ENCODE results near the gene FHOD3. TPM values are rescaled to one million over a fixed set of nuclear protein-coding genes. Genes with fewer than 3 reads are reported as not detected.

FHOD3 gene
- total RNA-seq, 1 experiment from 2014 or later = 10.6 TPM

GRCh38 chr18:36711813-36712444 lies 414.4 kb downstream of the FHOD3 start:
- TF ChIP-seq EZH2 (IDR thresholded peaks at IDR 0.05; ENCODE audit: low read depth) (no peak), CTCF (conservative IDR thresholded peaks at IDR 0.05) (no peak)
- ChIA-PET POLR2A (ENCODE audit: unreplicated experiment) (interaction anchor here (0.5 kb wide), 1 partner anchor 41 kb away, joined by 5 read pairs; no protein-coding TSS in a partner anchor), CTCF (no interaction called here)
- Histone ChIP-seq H3K79me2 (ENCODE audit: low read depth) (no peaks in the 10 kb centered on the region), H3F3A (ENCODE audit: insufficient read depth, low read depth) (no peaks in the 10 kb centered on the region), H3K27ac (no peak overlapping the region), H3K4me2 (no peak overlapping the region), H3K4me3 (no peak overlapping the region), H3K9me2 (ENCODE audit: insufficient read depth) (no peaks in the 10 kb centered on the region), H4K20me1 (ENCODE audit: insufficient read depth) (no peaks in the 10 kb centered on the region), H3K27me3 (ENCODE audit: insufficient read depth, low read depth) (no peaks in the 10 kb centered on the region), H3K4me1 (replicated peaks; ENCODE audit: insufficient read depth) (no peaks in the 10 kb centered on the region), H2AFZ (no peak overlapping the region), H3K9me3 (ENCODE audit: insufficient read depth, low read depth) (no peaks in the 10 kb centered on the region), H3K36me3 (ENCODE audit: low read depth) (no peaks in the 10 kb centered on the region)
- no TSS peak for BruUV-seq (replicated peaks)
- peak; percentile 39 to 42 for DNase-seq
- intact Hi-C loops (cut with micrococcal nuclease; ENCODE audit: unreplicated experiment) = no loop called here

GRCh38 chr18:36714476-36714875 lies 417.0 kb downstream of the FHOD3 start:
- TF ChIP-seq EZH2 (IDR thresholded peaks at IDR 0.05; ENCODE audit: low read depth) = no peak
- TF ChIP-seq CTCF (conservative IDR thresholded peaks at IDR 0.05) = no peak
- no peak for DNase-seq

GRCh38 chr18:36717422-36718110 lies 420.1 kb downstream of the FHOD3 start:
- H2AFZ ChIP-seq = no peak overlapping the region
- no peaks in the 10 kb centered on the region for H3K9me3 ChIP-seq (ENCODE audit: insufficient read depth, low read depth)
- no peaks in the 10 kb centered on the region for H3K36me3 ChIP-seq (ENCODE audit: low read depth)
- H3K27me3 ChIP-seq (ENCODE audit: insufficient read depth, low read depth) = no peaks in the 10 kb centered on the region
- no peak for TF ChIP-seq EZH2 (IDR thresholded peaks at IDR 0.05; ENCODE audit: low read depth)
- TF ChIP-seq CTCF (conservative IDR thresholded peaks at IDR 0.05) = no peak
- H3K9me2 ChIP-seq (ENCODE audit: insufficient read depth) = no peaks in the 10 kb centered on the region
- no peaks in the 10 kb centered on the region for H4K20me1 ChIP-seq (ENCODE audit: insufficient read depth)
- no peaks in the 10 kb centered on the region for H3K4me1 ChIP-seq (replicated peaks; ENCODE audit: insufficient read depth)
- CTCF ChIA-PET = no interaction called here
- H3F3A ChIP-seq (ENCODE audit: insufficient read depth, low read depth) = no peaks in the 10 kb centered on the region
- no peak overlapping the region for H3K27ac ChIP-seq
- H3K4me2 ChIP-seq = no peak overlapping the region
- DNase-seq = no peak
- no TSS peak for BruUV-seq (replicated peaks)
- intact Hi-C loops (cut with micrococcal nuclease; ENCODE audit: unreplicated experiment) = no loop called here
- no peak overlapping the region for H3K4me3 ChIP-seq
- no peaks in the 10 kb centered on the region for H3K79me2 ChIP-seq (ENCODE audit: low read depth)
- POLR2A ChIA-PET (ENCODE audit: unreplicated experiment) = no interaction called here

More at GRCh38 chr18:36714476-36714875, 417.0 kb downstream of the FHOD3 start:
- Histone ChIP-seq H3K9me2 (ENCODE audit: insufficient read depth) (no peaks in the 10 kb centered on the region), H3K4me3 (no peak overlapping the region), H3K36me3 (ENCODE audit: low read depth) (no peaks in the 10 kb centered on the region), H3K79me2 (ENCODE audit: low read depth) (no peaks in the 10 kb centered on the region), H2AFZ (no peak overlapping the region), H3K27me3 (ENCODE audit: insufficient read depth, low read depth) (no peaks in the 10 kb centered on the region), H3F3A (ENCODE audit: insufficient read depth, low read depth) (no peaks in the 10 kb centered on the region), H3K9me3 (ENCODE audit: insufficient read depth, low read depth) (no peaks in the 10 kb centered on the region), H3K4me2 (no peak overlapping the region), H3K27ac (no peak overlapping the region), H3K4me1 (replicated peaks; ENCODE audit: insufficient read depth) (no peaks in the 10 kb centered on the region), H4K20me1 (ENCODE audit: insufficient read depth) (no peaks in the 10 kb centered on the region)
- CTCF ChIA-PET = interaction anchor here (0.6 kb wide), 1 partner anchor 22 kb away, joined by 3 read pairs; no protein-coding TSS in a partner anchor
- POLR2A ChIA-PET (ENCODE audit: unreplicated experiment) = no interaction called here
- intact Hi-C loops (cut with micrococcal nuclease; ENCODE audit: unreplicated experiment) = no loop called here
- no TSS peak for BruUV-seq (replicated peaks)

Measured in PC-9 (cell line).